ENCODE results near the gene TIGD4.

DNA sequence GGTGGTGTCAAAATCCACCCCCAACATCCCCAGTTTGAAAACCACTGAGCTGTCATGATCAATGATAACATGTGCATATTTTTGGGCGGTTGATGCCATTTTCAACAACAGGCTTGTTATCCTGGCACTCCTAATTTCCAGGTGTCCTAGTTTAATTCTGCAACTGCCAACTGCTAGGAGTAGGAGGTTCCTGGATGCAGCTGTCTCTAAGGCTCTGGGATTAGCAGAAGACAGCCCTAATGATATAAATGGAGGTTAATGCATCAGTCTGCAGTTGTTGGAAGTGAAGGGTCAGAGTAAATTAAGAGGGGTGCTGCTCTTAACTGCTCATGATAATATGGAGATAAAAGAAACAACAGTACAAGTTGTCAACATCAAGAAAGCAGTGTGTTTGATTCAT lies 24.0 kb upstream of the TIGD4 start:
- no peak for TF ChIP-seq KDM5A (IDR thresholded peaks at IDR 0.05; ENCODE audit: borderline replicate concordance, low read length)
- TF ChIP-seq ZNF124 (CRISPR knock-in tag; IDR thresholded peaks at IDR 0.05), result no peak
- TF ChIP-seq GMEB1 (CRISPR knock-in tag; IDR thresholded peaks at IDR 0.05; ENCODE audit: borderline replicate concordance), result no peak
- TF ChIP-seq TAF1 (CRISPR knock-in tag; IDR thresholded peaks at IDR 0.05), result no peak
- no peak for TF ChIP-seq BHLHE40 (IDR thresholded peaks at IDR 0.05; ENCODE audit: low read length)
- TF ChIP-seq, protein P1, sequence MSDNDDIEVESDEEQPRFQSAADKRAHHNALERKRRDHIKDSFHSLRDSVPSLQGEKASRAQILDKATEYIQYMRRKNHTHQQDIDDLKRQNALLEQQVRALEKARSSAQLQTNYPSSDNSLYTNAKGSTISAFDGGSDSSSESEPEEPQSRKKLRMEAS (IDR thresholded peaks at IDR 0.05), result no peak
- TF ChIP-seq ESRRA (CRISPR knock-in tag; IDR thresholded peaks at IDR 0.05; ENCODE audit: low read depth), result no peak
- TF ChIP-seq, protein P2, sequence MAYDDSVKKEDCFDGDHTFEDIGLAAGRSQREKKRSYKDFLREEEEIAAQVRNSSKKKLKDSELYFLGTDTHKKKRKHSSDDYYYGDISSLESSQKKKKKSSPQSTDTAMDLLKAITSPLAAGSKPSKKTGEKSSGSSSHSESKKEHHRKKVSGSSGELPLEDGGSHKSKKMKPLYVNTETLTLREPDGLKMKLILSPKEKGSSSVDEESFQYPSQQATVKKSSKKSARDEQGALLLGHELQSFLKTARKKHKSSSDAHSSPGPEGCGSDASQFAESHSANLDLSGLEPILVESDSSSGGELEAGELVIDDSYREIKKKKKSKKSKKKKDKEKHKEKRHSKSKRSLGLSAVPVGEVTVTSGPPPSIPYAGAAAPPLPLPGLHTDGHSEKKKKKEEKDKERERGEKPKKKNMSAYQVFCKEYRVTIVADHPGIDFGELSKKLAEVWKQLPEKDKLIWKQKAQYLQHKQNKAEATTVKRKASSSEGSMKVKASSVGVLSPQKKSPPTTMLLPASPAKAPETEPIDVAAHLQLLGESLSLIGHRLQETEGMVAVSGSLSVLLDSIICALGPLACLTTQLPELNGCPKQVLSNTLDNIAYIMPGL (CRISPR knock-in tag; IDR thresholded peaks at IDR 0.05; ENCODE audit: borderline replicate concordance in 1 of 2, low read depth in 1 of 2), result no peak
- TF ChIP-seq RFXAP (CRISPR knock-in tag; IDR thresholded peaks at IDR 0.05; ENCODE audit: borderline replicate concordance), result no peak
